Inflammatory macrophage (primary cell): ENCODE measurements around the gene ATOSA.

ENCODE experiments used
- DNase-seq, 2 donors: peaks; one replicate each; pipeline ENCODE4 v3.0.0-alpha.2; 2020 to 2022

The ATOSA gene

DNA sequence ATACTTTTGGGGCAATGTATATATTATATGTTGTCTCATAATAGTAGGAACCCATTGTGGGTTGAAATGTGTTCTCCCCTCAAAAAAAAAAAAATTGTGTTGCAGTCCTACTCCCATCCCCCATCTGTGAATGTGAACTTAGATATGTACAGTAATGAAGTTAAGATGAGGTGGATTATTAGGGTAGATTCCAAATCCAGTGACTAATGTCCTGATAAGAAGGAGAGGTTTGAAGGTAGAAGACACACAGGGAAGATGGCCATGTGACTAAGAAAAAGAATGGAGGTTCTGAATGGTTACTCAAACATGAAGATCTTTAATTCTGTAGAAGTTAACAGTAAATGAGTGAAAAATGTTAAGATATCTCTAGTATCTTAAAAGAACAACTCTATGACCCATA, 3.0 kb upstream of the ATOSA start:
- DNase-seq, result no peak

GRCh38 chr15:52681441-52681840, 2.3 kb upstream of the ATOSA start:
- DNase-seq, result no peak

DNA sequence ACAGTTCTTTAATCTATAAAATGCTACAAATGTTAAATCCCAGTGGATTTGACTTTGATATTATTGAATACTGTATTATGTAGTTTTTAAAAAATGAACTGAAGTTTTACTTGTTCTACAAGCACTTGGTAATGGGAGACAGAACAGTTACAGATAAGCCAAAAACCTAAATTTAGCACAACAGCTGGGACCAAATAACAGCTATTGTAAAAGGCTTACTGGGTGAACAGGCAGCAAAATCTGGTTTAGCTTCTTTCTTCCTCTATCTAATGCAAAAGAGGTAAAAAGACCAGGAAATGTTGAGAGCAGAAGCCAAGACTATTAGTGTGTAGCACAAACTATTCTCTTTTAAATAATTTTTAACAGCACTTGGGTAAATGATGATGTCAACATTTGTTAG, 1.6 kb upstream of the ATOSA start:
- DNase-seq, result no peak

- DNase-seq, result peak in 1 of 2 donors; percentile 4
Measured at GRCh38 chr15:52680041-52680391, 828 bp upstream of the ATOSA start.

- peak; percentile 30 to 52 for DNase-seq
Measured at GRCh38 chr15:52678468-52679231, 538 bp downstream of the ATOSA start.

- DNase-seq, result peak; percentile 38 to 50
Measured at GRCh38 chr15:52677593-52678467, 1.4 kb downstream of the ATOSA start.

- DNase-seq, result no peak
Measured at GRCh38 chr15:52674831-52675230, 4.4 kb downstream of the ATOSA start.

DNA sequence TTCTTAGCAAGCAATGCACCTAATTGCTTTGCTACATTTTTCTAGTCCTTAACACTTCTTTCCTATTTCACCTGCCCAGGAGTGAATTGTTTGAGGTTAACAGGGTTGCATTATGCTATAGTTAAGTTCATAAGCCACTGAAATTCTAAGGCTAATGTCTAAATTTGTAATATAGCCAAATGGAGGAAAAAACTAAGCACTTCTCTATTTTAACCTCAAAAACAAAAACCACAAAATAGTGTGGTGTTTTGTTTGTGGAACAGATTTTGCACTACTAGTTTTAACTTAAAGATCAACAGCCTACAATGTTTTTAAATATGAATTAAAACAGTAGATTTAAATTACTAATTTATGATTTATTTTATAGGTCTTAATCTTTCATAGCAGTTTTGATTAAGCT, 5.5 kb downstream of the ATOSA start:
- peak in 1 of 2 donors; percentile 13 for DNase-seq

GRCh38 chr15:52673312-52673711, 5.9 kb downstream of the ATOSA start:
- no peak for DNase-seq

DNA sequence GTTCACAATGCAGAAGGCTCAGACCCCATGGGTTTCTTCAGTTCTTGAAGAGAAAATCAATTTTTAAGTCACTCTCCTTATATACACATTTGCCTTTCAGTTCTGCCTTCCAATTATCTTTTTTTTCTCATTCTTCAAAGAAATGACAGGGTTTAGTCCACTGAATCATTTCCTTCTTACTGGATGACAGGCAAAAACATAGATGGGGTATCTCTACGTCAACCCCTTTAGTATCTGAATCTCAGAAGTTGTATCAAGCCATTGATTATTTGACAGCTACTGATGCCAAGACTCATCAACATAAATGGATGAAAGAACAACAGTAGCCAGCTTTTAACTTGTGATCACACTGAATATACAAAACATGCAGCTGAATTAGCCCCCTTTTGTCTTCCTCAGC, 6.5 kb downstream of the ATOSA start:
- DNase-seq, result no peak

DNA sequence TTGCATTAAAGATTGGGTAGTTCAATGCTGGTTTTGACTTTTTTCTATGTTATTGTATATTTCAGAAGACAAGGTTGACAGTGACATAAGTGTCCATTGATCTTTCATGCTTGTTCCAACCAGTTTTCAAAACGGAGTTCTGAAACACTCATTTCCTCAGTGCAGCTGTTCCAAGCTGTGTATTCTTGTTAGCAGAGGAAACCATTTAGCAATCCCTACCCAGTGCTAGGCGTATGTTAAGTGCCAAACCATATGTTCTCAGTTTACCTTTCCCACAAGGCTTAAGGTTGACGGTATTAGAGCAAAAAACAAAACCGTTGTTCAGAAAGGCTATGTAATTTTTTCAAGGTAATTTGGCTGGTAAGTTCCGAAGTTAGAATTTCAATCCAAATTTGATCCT, 9.1 kb downstream of the ATOSA start:
- no peak for DNase-seq

GRCh38 chr15:52668133-52668532, 11.1 kb downstream of the ATOSA start:
- DNase-seq, result no peak

DNA sequence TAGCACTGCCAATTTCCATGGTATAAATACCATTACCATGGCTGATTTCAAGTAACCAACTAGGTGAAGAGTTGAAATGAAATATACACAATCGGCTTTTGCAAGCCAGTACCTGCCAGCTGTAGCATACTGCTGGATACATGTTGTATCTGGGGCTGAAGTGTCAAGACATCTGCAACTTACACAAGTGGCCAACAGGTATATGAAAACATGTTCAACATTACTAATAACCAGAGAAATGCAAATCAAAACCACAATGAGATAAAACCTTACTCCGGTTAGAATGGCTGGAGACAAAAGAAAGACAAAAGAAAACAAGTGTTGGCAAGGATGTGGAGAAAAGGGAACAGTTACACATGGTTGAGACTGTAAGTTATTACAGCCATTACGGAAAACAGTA, 11.6 kb downstream of the ATOSA start:
- DNase-seq, result no peak

- DNase-seq, result no peak
Measured at GRCh38 chr15:52663536-52664294, 15.5 kb downstream of the ATOSA start.

GRCh38 chr15:52661909-52662308, 17.3 kb downstream of the ATOSA start:
- no peak for DNase-seq

DNA sequence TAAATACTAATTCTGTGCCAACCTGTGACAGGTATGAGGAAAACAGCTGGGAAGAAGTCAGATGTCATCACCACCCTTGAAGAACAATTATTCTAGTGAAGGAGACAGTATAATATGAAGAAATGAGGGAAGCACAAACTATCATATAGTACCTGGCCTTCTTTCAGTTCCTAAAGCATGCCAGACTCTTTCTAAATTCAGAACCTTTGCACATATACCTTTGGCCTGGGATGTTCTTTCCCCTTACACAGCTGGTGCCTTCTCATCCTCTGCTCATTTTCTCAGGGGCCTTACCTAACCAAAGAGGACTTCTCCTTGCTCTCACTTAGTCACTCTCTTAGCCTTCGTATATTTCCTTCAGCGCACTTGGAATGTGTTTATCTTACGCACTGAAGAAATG, 19.0 kb downstream of the ATOSA start:
- DNase-seq, result no peak

DNA sequence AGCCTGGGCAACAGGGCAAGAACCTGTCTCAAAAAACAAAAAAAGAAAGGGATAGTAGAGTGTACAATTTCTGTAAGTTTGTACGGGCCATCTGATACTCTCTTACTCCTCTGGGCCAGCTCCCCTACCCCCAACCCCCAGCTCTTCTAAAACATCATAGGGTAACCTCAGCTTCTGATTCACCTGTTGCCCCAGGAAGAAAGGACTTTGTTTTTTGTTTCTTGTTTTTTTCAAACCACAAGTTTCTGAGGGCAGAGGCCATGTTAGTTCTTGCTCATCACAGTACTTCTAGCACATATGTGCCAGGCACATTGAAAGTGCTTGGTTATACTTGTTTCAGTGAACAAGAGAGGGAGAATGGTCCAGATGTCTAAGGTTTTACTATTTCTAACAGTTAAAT, 20.2 kb downstream of the ATOSA start:
- no peak for DNase-seq

- no peak for DNase-seq
Measured at GRCh38 chr15:52657338-52657737, 21.9 kb downstream of the ATOSA start.

- no peak for DNase-seq
Measured at GRCh38 chr15:52656412-52656811, 22.8 kb downstream of the ATOSA start.

GRCh38 chr15:52653431-52653964, 25.7 kb downstream of the ATOSA start:
- DNase-seq, result no peak

DNA sequence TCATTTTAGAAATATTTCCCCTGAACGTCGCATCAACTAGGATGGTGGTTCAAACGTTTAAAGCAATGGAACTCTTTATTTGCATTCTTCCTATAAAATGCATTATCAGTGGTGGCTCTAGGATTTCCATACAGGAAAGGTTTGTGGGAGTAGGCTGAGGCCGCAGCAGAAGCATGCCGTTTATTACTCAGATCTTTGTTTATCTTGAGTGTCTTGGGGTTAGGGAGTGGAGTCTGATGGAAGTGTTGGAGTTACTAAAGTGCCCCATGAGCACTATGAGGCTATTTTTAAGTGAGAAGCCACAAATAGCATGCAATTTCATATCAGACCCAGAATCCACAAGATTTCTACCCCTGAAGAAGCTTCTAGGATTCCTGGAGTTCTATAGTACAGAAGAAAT, 26.2 kb downstream of the ATOSA start:
- DNase-seq, result no peak

GRCh38 chr15:52652286-52652685, 26.9 kb downstream of the ATOSA start:
- DNase-seq, result no peak

DNA sequence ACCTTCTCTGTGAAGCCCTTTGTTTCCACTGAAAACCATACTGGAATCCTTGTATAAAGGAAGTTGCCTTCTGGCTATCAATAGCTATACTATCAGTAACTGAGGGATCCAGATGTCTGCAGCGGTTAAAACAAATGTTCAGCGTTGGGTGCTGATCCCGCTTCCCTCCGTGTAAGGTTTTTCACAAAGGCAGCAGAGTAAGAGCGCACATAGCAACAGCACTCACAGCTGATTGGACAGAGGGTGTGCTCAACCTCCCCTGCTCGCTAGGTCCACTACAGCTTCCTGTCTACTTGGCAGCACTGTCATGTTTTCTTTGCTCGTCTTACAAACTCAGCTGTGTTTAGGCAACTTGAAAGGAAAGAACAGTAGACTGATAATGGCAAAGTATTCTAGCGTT, 27.3 kb downstream of the ATOSA start:
- peak; percentile 42 to 51 for DNase-seq
